Liver (tissue), 9 donors: ENCODE measurements around the gene KIF26B. TPM values are rescaled to one million over a fixed set of nuclear protein-coding genes. Genes with fewer than 3 reads are reported as not detected.

Experiments
- DNase-seq: peaks from one replicate; pipeline ENCODE4 v3.0.0-alpha.2; 2017; ENCODE audit warnings: low spot score
- H3K27ac ChIP-seq, 2 donors: one replicate each; pipeline ENCODE4 v1.7.0; 2013; ENCODE audit warnings: inconsistent platforms in 2 of 2, low read length in 2 of 2, control low read depth in 1 of 2, low read depth in 1 of 2, mild to moderate bottlenecking in 1 of 2
- H3K27me3 ChIP-seq, 4 donors: one replicate each; pipeline versions ENCODE4 v1.6.1 to v1.7.0; 2013; ENCODE audit warnings: low read length in 3 of 4, inconsistent platforms in 1 of 4, mild to moderate bottlenecking in 1 of 4, moderate library complexity in 1 of 4; ENCODE audit not compliant: control insufficient read depth in 4 of 4, insufficient read depth in 4 of 4
- H3K36me3 ChIP-seq, 4 donors: one replicate each; pipeline versions ENCODE4 v1.6.1 to v1.7.0; 2013; ENCODE audit warnings: low read length in 3 of 4, mild to moderate bottlenecking in 3 of 4, low read depth in 1 of 4, moderate library complexity in 1 of 4; ENCODE audit not compliant: control insufficient read depth in 4 of 4, insufficient read depth in 3 of 4
- H3K4me1 ChIP-seq, 4 donors: one replicate each; pipeline versions ENCODE4 v1.6.1 to v1.7.0; 2013; ENCODE audit warnings: low read length in 3 of 4, mild to moderate bottlenecking in 3 of 4, moderate library complexity in 1 of 4; ENCODE audit not compliant: control insufficient read depth in 4 of 4, insufficient read depth in 4 of 4
- H3K4me3 ChIP-seq, 3 donors: one replicate each; pipeline versions ENCODE4 v1.6.1 to v1.7.0; 2013; ENCODE audit warnings: low read length in 3 of 3, control low read depth in 1 of 3, low read depth in 1 of 3, mild to moderate bottlenecking in 1 of 3
- H3K9ac ChIP-seq, 2 donors: one replicate each; pipeline ENCODE4 v1.7.0; 2013; ENCODE audit warnings: low read length in 2 of 2, mild to moderate bottlenecking in 2 of 2, moderate library complexity in 2 of 2, control low read depth in 1 of 2, low read depth in 1 of 2
- H3K9me3 ChIP-seq, 4 donors: one replicate each; pipeline versions ENCODE4 v1.6.1 to v1.7.0; 2013; ENCODE audit warnings: low read length in 3 of 4; ENCODE audit not compliant: control insufficient read depth in 4 of 4
- CTCF ChIP-seq: fragments of 150-350 bp; IDR thresholded peaks from 2 replicates; pipeline ENCODE4 v1.5.1; 2017; ENCODE audit warnings: improper control_type of control experiment, low read depth, low read length; ENCODE audit not compliant: missing input control
- FOXA1 ChIP-seq: IDR thresholded peaks from 2 replicates; pipeline ENCODE4 v1.6.1; 2016; ENCODE audit warnings: antibody characterized with exemption
- FOXA2 ChIP-seq: IDR thresholded peaks from 2 replicates; pipeline ENCODE4 v1.6.1; 2016; ENCODE audit warnings: antibody characterized with exemption
- GABPA ChIP-seq, 2 donors: IDR thresholded peaks in 1 of 2; conservative IDR thresholded peaks in 1 of 2; 2 replicates each; pipeline ENCODE4 v1.6.1; 2016; ENCODE audit warnings: antibody characterized with exemption in 2 of 2, mild to moderate bottlenecking in 1 of 2, moderate library complexity in 1 of 2
- HNF4G ChIP-seq: IDR thresholded peaks from 2 replicates; pipeline ENCODE4 v1.6.1; 2016; ENCODE audit warnings: antibody characterized with exemption
- JUND ChIP-seq, 2 donors: IDR thresholded peaks; 2 replicates each; pipeline ENCODE4 v1.6.1; 2016; ENCODE audit warnings: antibody characterized with exemption in 2 of 2
- MAX ChIP-seq: IDR thresholded peaks from 2 replicates; pipeline ENCODE4 v1.6.1; 2016; ENCODE audit warnings: antibody characterized with exemption
- NR2F2 ChIP-seq: IDR thresholded peaks from 2 replicates; pipeline ENCODE4 v1.6.1; 2016; ENCODE audit warnings: antibody characterized with exemption
- RAD21 ChIP-seq, 2 donors: IDR thresholded peaks; 2 replicates each; pipeline ENCODE4 v1.6.1; 2016; ENCODE audit warnings: antibody characterized with exemption in 2 of 2, mild to moderate bottlenecking in 2 of 2
- REST ChIP-seq: IDR thresholded peaks from 2 replicates; pipeline ENCODE4 v1.6.1; 2016; ENCODE audit warnings: antibody characterized with exemption, mild to moderate bottlenecking
- RXRA ChIP-seq, 2 donors: IDR thresholded peaks; 2 replicates each; pipeline ENCODE4 v1.6.1; 2017 to 2018; ENCODE audit warnings: antibody characterized with exemption in 2 of 2, mild to moderate bottlenecking in 1 of 2
- SP1 ChIP-seq: IDR thresholded peaks from 2 replicates; pipeline ENCODE4 v1.6.1; 2018; ENCODE audit warnings: antibody characterized with exemption, mild to moderate bottlenecking
- TAF1 ChIP-seq: conservative IDR thresholded peaks from 2 replicates; pipeline ENCODE4 v1.6.1; 2016; ENCODE audit warnings: antibody characterized with exemption, mild to moderate bottlenecking
- YY1 ChIP-seq: IDR thresholded peaks from 2 replicates; pipeline ENCODE4 v1.6.1; 2016; ENCODE audit warnings: antibody characterized with exemption, mild to moderate bottlenecking
- ZBTB33 ChIP-seq: IDR thresholded peaks from 2 replicates; pipeline ENCODE4 v1.6.1; 2016; ENCODE audit warnings: antibody characterized with exemption
- WGBS: extraction: QIAGEN DNeasy Blood & Tissue Kit; methylation state at CpG from one replicate; pipeline ENCODE4 v1.1.7; 2013; 5-methylcytosine and 5-hydroxymethylcytosine counted together
- polyA plus RNA-seq, 2 donors: library from polyadenylated mRNA; stranded (reverse) in 1 of 2; unstranded in 1 of 2; fragments of 200-250 nt in 1 of 2; fragments of >200 nt in 1 of 2; fragmentation: Nextera tagmentation in 1 of 2; extraction: Ambion mirVana in 1 of 2; gene quantifications; one replicate each; pipeline versions ENCODE4 v1.2.1 to v1.2.3, GENCODE V29; 2013 to 2015
- total RNA-seq, 2 donors: library from RNA; depleted of rRNA; stranded (reverse); fragments of >200 nt; gene quantifications; one replicate each; pipeline ENCODE4 v1.2.3, GENCODE V29; 2014
- donor health status: healthy.
- donor health status: healthy.
- donor health status: healthy.
- donor health status: healthy.
- donor health status: healthy.

The KIF26B gene
- total and polyA plus RNA-seq, 4 donors = 0.10 to 1.7 (median 0.34) TPM

- Histone ChIP-seq H3K4me3 (no peak overlapping the region), H3K36me3 (no peaks in the 10 kb centered on the region), H3K9ac (no peak overlapping the region), H3K9me3 (no peaks in the 10 kb centered on the region), H3K4me1 (peaks cover 0 to 2% (median 0%) of the 10 kb centered on the region in 4 donors), H3K27me3 (no peaks in the 10 kb centered on the region), H3K27ac (no peak overlapping the region)
- no peak for TF ChIP-seq NR2F2
- no peak for TF ChIP-seq YY1
- no peak for TF ChIP-seq ZBTB33
- no peak for TF ChIP-seq CTCF
- TF ChIP-seq FOXA2 = no peak
- TF ChIP-seq HNF4G = no peak
- TF ChIP-seq TAF1 = no peak
- no peak for TF ChIP-seq GABPA (IDR thresholded peaks at IDR 0.05 in 1 of 2, conservative IDR thresholded peaks at IDR 0.05 in 1 of 2)
- no peak for TF ChIP-seq MAX
- no peak for TF ChIP-seq SP1
- TF ChIP-seq RXRA (IDR thresholded peaks at IDR 0.05) = no peak
- no peak for TF ChIP-seq RAD21 (IDR thresholded peaks at IDR 0.05)
- TF ChIP-seq FOXA1 = no peak
- no peak for TF ChIP-seq REST
- DNase-seq = no peak
- 79% methylated on average over 11 of the region's 11 CpGs for WGBS
Measured at GRCh38 chr1:245386297-245386971, 231.6 kb downstream of the KIF26B start.

- no peaks in the 10 kb centered on the region for H3K27me3 ChIP-seq
Measured at GRCh38 chr1:245388687-245389086, 233.9 kb downstream of the KIF26B start.

More at GRCh38 chr1:245388687-245389086, 233.9 kb downstream of the KIF26B start:
- DNase-seq = no peak
- no peak overlapping the region for H3K9ac ChIP-seq
- no peaks in the 10 kb centered on the region for H3K9me3 ChIP-seq
- no peaks in the 10 kb centered on the region for H3K36me3 ChIP-seq
- peaks cover 0 to 2% (median 0%) of the 10 kb centered on the region in 4 donors for H3K4me1 ChIP-seq
- 74% methylated on average over 3 of the region's 3 CpGs for WGBS
- TF ChIP-seq TAF1 (no peak), FOXA1 (no peak), RXRA (IDR thresholded peaks at IDR 0.05) (no peak), HNF4G (no peak), JUND (IDR thresholded peaks at IDR 0.05) (no peak)
- H3K27ac ChIP-seq = no peak overlapping the region
- no peak overlapping the region for H3K4me3 ChIP-seq
